Esophagus squamous epithelium (tissue), 5 donors: ENCODE data around the gene TRIM54. TPM values are rescaled to one million over a fixed set of nuclear protein-coding genes. Genes with fewer than 3 reads are reported as not detected.

Experiments
- DNase-seq: peaks from one replicate; lab custom pipeline; 2025; lab: John Stamatoyannopoulos, UW
- H3K27ac ChIP-seq, 4 donors: fragments of 200-600 bp; sonication (generic); one replicate each; pipeline ENCODE4 v1.5.1; 2016 to 2019; ENCODE audit warnings: mild to moderate bottlenecking in 1 of 4
- H3K27me3 ChIP-seq, 4 donors: fragments of 200-600 bp; sonication (generic); 1 replicate in 3 of 4; 2 replicates in 1 of 4; pipeline versions ENCODE4 v1.5.1 to v1.6.0; 2017 to 2021; ENCODE audit warnings: antibody characterized with exemption in 1 of 4
- H3K36me3 ChIP-seq, 3 donors: fragments of 200-600 bp; sonication (generic); one replicate each; pipeline ENCODE4 v1.5.1; 2016 to 2019
- H3K4me1 ChIP-seq, 3 donors: fragments of 200-600 bp; sonication (generic); one replicate each; pipeline ENCODE4 v1.5.1; 2017 to 2019
- H3K4me3 ChIP-seq, 4 donors: fragments of 200-600 bp; sonication (generic); 1 replicate in 3 of 4; 2 replicates in 1 of 4; pipeline ENCODE4 v1.5.1; 2016 to 2019; ENCODE audit warnings: mild to moderate bottlenecking in 2 of 4, moderate library complexity in 1 of 4
- H3K9me3 ChIP-seq, 3 donors: fragments of 200-600 bp; sonication (generic); one replicate each; pipeline ENCODE4 v1.5.1; 2016 to 2019
- CTCF ChIP-seq, 6 experiments: fragments of 450-650 bp in 4 of 6; fragments of 200-600 bp in 2 of 6; sonication (generic) in 2 of 6; IDR thresholded peaks; one replicate each; pipeline ENCODE4 v1.5.1; 2016 to 2019; ENCODE audit warnings: antibody characterized with exemption in 6 of 6, mild to moderate bottlenecking in 4 of 6, moderate library complexity in 4 of 6
- POLR2A ChIP-seq, 4 donors: fragments of 450-650 bp; IDR thresholded peaks; one replicate each; pipeline ENCODE4 v1.6.1; 2017; ENCODE audit warnings: antibody characterized with exemption in 4 of 4, mild to moderate bottlenecking in 4 of 4, moderate library complexity in 3 of 4
- WGBS, 2 donors: methylation state at CpG; one replicate each; pipeline ENCODE4 v1.1.5; 2018; 5-methylcytosine and 5-hydroxymethylcytosine counted together
- intact Hi-C: fragments of 100-400 bp; cut with DNase I; formaldehyde crosslinking; loops from one replicate; pipeline ENCODE4 v1.15.0; 2022
- total RNA-seq, 4 donors: library from RNA; depleted of rRNA; stranded (reverse); fragments of >200 nt; gene quantifications; one replicate each; pipeline ENCODE4 v1.1.0, GENCODE V29; 2016
- donor health status: DM: yes; HTN: yes; CAD: no.

The TRIM54 gene
- total RNA-seq, result not detected

GRCh38 chr2:27281855-27282559 is at the start of gene TRIM54:
TRIM54 (plus strand) TSS chr2:27282429; CDS start chr2:27282732, 303 bp downstream.
- WGBS, 2 donors, result 61 to 81% methylated on average over 3 to 5 of the region's 5 CpGs
- no peak within 1 kb of the TSS for H3K27ac ChIP-seq
- H3K4me3 ChIP-seq, result no peak within 1 kb of the TSS
- intact Hi-C loops, result no loop called here
- no peak for DNase-seq
- H3K36me3 ChIP-seq, result no peaks in the 10 kb centered on the region
- H3K27me3 ChIP-seq, result peaks cover 0 to 59% (median 0%) of the 10 kb centered on the region in 4 donors
- H3K9me3 ChIP-seq, result no peaks in the 10 kb centered on the region
- H3K4me1 ChIP-seq, result no peaks in the 10 kb centered on the region
- no peak for TF ChIP-seq CTCF (IDR thresholded peaks at IDR 0.05)
- no peak for TF ChIP-seq POLR2A (IDR thresholded peaks at IDR 0.05)

GRCh38 chr2:27233341-27233740 is 48.9 kb upstream of the TRIM54 start:
- Histone ChIP-seq H3K4me1 (no peaks in the 10 kb centered on the region), H3K4me3 (no peak overlapping the region), H3K27ac (no peak overlapping the region), H3K27me3 (no peaks in the 10 kb centered on the region), H3K36me3 (peaks cover 58 to 100% (median 61%) of the 10 kb centered on the region in 3 donors), H3K9me3 (no peaks in the 10 kb centered on the region)
- no peak for TF ChIP-seq POLR2A (IDR thresholded peaks at IDR 0.05)
- no peak for TF ChIP-seq CTCF (IDR thresholded peaks at IDR 0.05)
- no peak for DNase-seq
- 94% methylated on average over 3 of the region's 14 CpGs; no CpG with 5 or more reads in 1 of the 2 donors for WGBS, 2 donors
- intact Hi-C loops, result no loop called here

GRCh38 chr2:27236136-27236535 is 46.1 kb upstream of the TRIM54 start:
- WGBS, 2 donors, result 94% methylated on average over 12 of the region's 12 CpGs; no CpG with 5 or more reads in 1 of the 2 donors
- Histone ChIP-seq H3K27ac (no peak overlapping the region), H3K36me3 (peaks cover 79 to 100% (median 85%) of the 10 kb centered on the region in 3 donors), H3K4me3 (no peak overlapping the region), H3K9me3 (no peaks in the 10 kb centered on the region), H3K27me3 (no peaks in the 10 kb centered on the region), H3K4me1 (no peaks in the 10 kb centered on the region)
- DNase-seq, result no peak
- TF ChIP-seq CTCF (IDR thresholded peaks at IDR 0.05) (no peak), POLR2A (IDR thresholded peaks at IDR 0.05) (no peak)
- intact Hi-C loops, result no loop called here

- intact Hi-C loops, result no loop called here
- Histone ChIP-seq H3K9me3 (no peaks in the 10 kb centered on the region), H3K36me3 (peaks cover 80 to 100% (median 85%) of the 10 kb centered on the region in 3 donors), H3K4me1 (no peaks in the 10 kb centered on the region), H3K27ac (no peak overlapping the region), H3K4me3 (no peak overlapping the region), H3K27me3 (no peaks in the 10 kb centered on the region)
- WGBS, 2 donors, result 90 to 92% methylated on average over 2 of the region's 3 CpGs
- no peak for DNase-seq
- TF ChIP-seq POLR2A (IDR thresholded peaks at IDR 0.05) (no peak), CTCF (IDR thresholded peaks at IDR 0.05) (no peak)
Measured at GRCh38 chr2:27236626-27237025, 45.6 kb upstream of the TRIM54 start.

GRCh38 chr2:27237341-27237945 is 44.8 kb upstream of the TRIM54 start:
- no peaks in the 10 kb centered on the region for H3K9me3 ChIP-seq
- WGBS, 2 donors, result 94% methylated on average over 3 of the region's 15 CpGs; no CpG with 5 or more reads in 1 of the 2 donors
- TF ChIP-seq CTCF (IDR thresholded peaks at IDR 0.05) (no peak), POLR2A (IDR thresholded peaks at IDR 0.05) (no peak)

More at GRCh38 chr2:27237341-27237945, 44.8 kb upstream of the TRIM54 start:
- intact Hi-C loops, result no loop called here
- no peak for DNase-seq
- H3K4me3 ChIP-seq, result no peak overlapping the region
- no peak overlapping the region for H3K27ac ChIP-seq
- H3K36me3 ChIP-seq, result peaks cover 79 to 100% (median 85%) of the 10 kb centered on the region in 3 donors
- H3K27me3 ChIP-seq, result no peaks in the 10 kb centered on the region
- no peaks in the 10 kb centered on the region for H3K4me1 ChIP-seq
